Kidney (tissue), 14 donors: ENCODE data around the gene SERPINE1. TPM values are rescaled to one million over a fixed set of nuclear protein-coding genes. Genes with fewer than 3 reads are reported as not detected.

Experiments used
- DNase-seq, 5 donors: peaks; one replicate each; pipeline ENCODE4 v3.0.0-alpha.2; 2013 to 2020
- FAIRE-seq: peaks from 2 replicates; lab custom pipeline; 2012; peaks lifted over from hg19 to GRCh38; lab: Jason Lieb, UNC
- H3K27ac ChIP-seq, 2 donors: one replicate each; pipeline ENCODE4 v1.7.0; 2013; ENCODE audit warnings: low read depth in 2 of 2, low read length in 2 of 2, inconsistent platforms in 1 of 2
- H3K27me3 ChIP-seq: one replicate; pipeline ENCODE4 v1.7.1; 2013; ENCODE audit warnings: low read length, inconsistent platforms; ENCODE audit not compliant: control insufficient read depth, insufficient read depth
- H3K36me3 ChIP-seq, 3 donors: one replicate each; pipeline versions ENCODE4 v1.7.0 to v1.7.1; 2013; ENCODE audit warnings: low read length in 3 of 3, control low read depth in 1 of 3, inconsistent platforms in 1 of 3; ENCODE audit not compliant: insufficient read depth in 3 of 3, control insufficient read depth in 2 of 3
- H3K4me1 ChIP-seq, 3 donors: one replicate each; pipeline versions ENCODE4 v1.7.0 to v1.7.1; 2013; ENCODE audit warnings: low read length in 3 of 3, inconsistent platforms in 1 of 3, low read depth in 1 of 3; ENCODE audit not compliant: control insufficient read depth in 2 of 3, insufficient read depth in 2 of 3
- H3K4me3 ChIP-seq, 3 donors: one replicate each; pipeline versions ENCODE4 v1.7.0 to v1.8.1; 2013; ENCODE audit warnings: low read length in 3 of 3, control low read depth in 1 of 3, inconsistent platforms in 1 of 3
- H3K9ac ChIP-seq, 3 donors: one replicate each; pipeline versions ENCODE4 v1.7.0 to v1.7.1; 2013; ENCODE audit warnings: low read length in 3 of 3, control low read depth in 1 of 3, inconsistent platforms in 1 of 3
- H3K9me3 ChIP-seq, 3 donors: one replicate each; pipeline versions ENCODE4 v1.7.0 to v1.7.1; 2013; ENCODE audit warnings: low read length in 3 of 3, control low read depth in 1 of 3, inconsistent platforms in 1 of 3; ENCODE audit not compliant: control insufficient read depth in 2 of 3, insufficient read depth in 1 of 3
- CTCF ChIP-seq: IDR thresholded peaks from 3 replicates; pipeline ENCODE4 v1.5.1; 2012; ENCODE audit warnings: mild to moderate bottlenecking, moderate library complexity, borderline replicate concordance; ENCODE audit not compliant: insufficient read depth; ENCODE audit errors: extremely low read depth
- intact Hi-C: fragments of 100-400 bp; cut with DNase I; formaldehyde crosslinking; loops from one replicate; pipeline ENCODE4 v1.11.1; 2022
- microRNA-seq: library from miRNA; unstranded; fragments of <30 nt; microRNA quantifications from one replicate; pipeline ENCODE4 v1.2.0, GENCODE V29; 2020
- polyA plus RNA-seq: library from polyadenylated mRNA; stranded (reverse); fragments of 350-450 nt; fragmentation: Illumina TruSeq; extraction: RNeasy Lipid Tissue Mini Kit (QIAGEN cat#74804); gene quantifications from one replicate; pipeline ENCODE4 v1.2.3, GENCODE V29; 2014; ENCODE audit warnings: low read depth, low replicate concordance; ENCODE audit not compliant: insufficient read depth
- total RNA-seq: library from RNA; stranded (reverse); fragmentation: NEBNext Ultra II Directional; extraction: Animal tissue kit (Norgen Biotek cat#: 25700); gene quantifications from one replicate; pipeline ENCODE4 v1.2.1, GENCODE V29; 2021
- donor health status: control.
- donor health status: control.
- donor health status: control.
- donor health status: control.
- donor health status: control.
- donor health status: DM: yes; HTN: yes; CAD: no.
- donor health status: Normal renal cell carcinoma (clear cell type).

Gene SERPINE1
- total and polyA plus RNA-seq, 2 donors from 2014 or later, result 3.5 to 9.9 TPM

DNA sequence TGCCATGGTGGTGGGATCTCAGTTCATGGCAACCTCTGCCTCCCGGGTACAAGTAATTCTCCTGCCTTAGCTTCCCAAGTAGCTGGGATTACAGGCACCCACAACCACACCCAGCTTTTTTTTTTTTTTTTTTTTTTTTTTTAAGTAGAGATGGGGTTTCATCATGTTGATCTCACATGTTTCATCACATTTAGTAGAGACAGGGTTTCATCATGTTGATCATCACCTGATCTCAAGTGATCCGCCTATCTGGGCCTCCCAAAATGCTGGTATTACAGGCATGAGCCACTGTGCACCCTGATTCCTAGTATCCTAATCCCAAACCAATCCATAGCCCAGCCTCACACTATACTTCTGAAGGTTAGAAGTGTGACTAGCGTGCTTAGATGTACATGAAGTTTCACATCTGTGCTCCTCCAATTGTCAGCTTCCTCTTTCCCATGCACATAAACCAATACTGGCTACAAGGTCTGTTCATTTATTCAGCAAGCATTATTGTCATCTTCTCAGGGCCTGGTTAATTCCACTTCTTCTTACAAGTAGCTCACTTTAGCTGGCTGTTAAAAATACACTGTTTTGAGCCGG lies 60.0 kb downstream of the SERPINE1 start:
- intact Hi-C loops, result no loop called here
- Histone ChIP-seq H3K27ac (no peak overlapping the region), H3K27me3 (no peaks in the 10 kb centered on the region), H3K9me3 (no peaks in the 10 kb centered on the region), H3K4me3 (no peak overlapping the region), H3K9ac (no peak overlapping the region), H3K36me3 (no peaks in the 10 kb centered on the region), H3K4me1 (no peaks in the 10 kb centered on the region)
- TF ChIP-seq CTCF, result no peak
- FAIRE-seq (no peak), DNase-seq (no peak)

Small RNA genes within 50 kb of the gene (microRNA-seq; reads per million reads assigned to microRNA genes)
- gene MIR4653, result not detected

Other genes with a start within 250 kb of the SERPINE1 start
- 3.4 TPM for gene UFSP1, start 237.4 kb upstream of the SERPINE1 start, total RNA-seq
- gene UFSP1, start 237.4 kb upstream of the SERPINE1 start, polyA plus RNA-seq, result 3.8 TPM
- gene ACHE, start 231.2 kb upstream of the SERPINE1 start, total RNA-seq, result 3.6 TPM
- 1.6 TPM for gene ACHE, start 231.2 kb upstream of the SERPINE1 start, polyA plus RNA-seq
- 39.1 TPM for gene MUC3A, start 177.6 kb upstream of the SERPINE1 start, total RNA-seq
- gene MUC3A, start 177.6 kb upstream of the SERPINE1 start, polyA plus RNA-seq, result 0.65 TPM
- 3.8 TPM for gene MUC12, start 157.5 kb upstream of the SERPINE1 start, total RNA-seq
- not detected for gene MUC12, start 157.5 kb upstream of the SERPINE1 start, polyA plus RNA-seq
- not detected for gene MUC17, start 107.0 kb upstream of the SERPINE1 start, total RNA-seq
- not detected for gene MUC17, start 107.0 kb upstream of the SERPINE1 start, polyA plus RNA-seq
- 54.5 TPM for gene TRIM56, start 41.6 kb upstream of the SERPINE1 start, total RNA-seq
- gene TRIM56, start 41.6 kb upstream of the SERPINE1 start, polyA plus RNA-seq, result 6.9 TPM
- gene AP1S1, start 27.4 kb downstream of the SERPINE1 start, total RNA-seq, result 50.4 TPM
- gene AP1S1, start 27.4 kb downstream of the SERPINE1 start, polyA plus RNA-seq, result 133 TPM
- 0.38 TPM for gene VGF, start 38.5 kb downstream of the SERPINE1 start, total RNA-seq
- gene VGF, start 38.5 kb downstream of the SERPINE1 start, polyA plus RNA-seq, result 2.2 TPM
- not detected for gene NAT16, start 53.2 kb downstream of the SERPINE1 start, total RNA-seq
- gene NAT16, start 53.2 kb downstream of the SERPINE1 start, polyA plus RNA-seq, result not detected
- gene MOGAT3, start 73.9 kb downstream of the SERPINE1 start, total RNA-seq, result 0.25 TPM
- gene MOGAT3, start 73.9 kb downstream of the SERPINE1 start, polyA plus RNA-seq, result 0.37 TPM
- 78.8 TPM for gene PLOD3, start 90.5 kb downstream of the SERPINE1 start, total RNA-seq
- 53.5 TPM for gene PLOD3, start 90.5 kb downstream of the SERPINE1 start, polyA plus RNA-seq
- 74.9 TPM for gene ZNHIT1, start 91.1 kb downstream of the SERPINE1 start, total RNA-seq
- 208 TPM for gene ZNHIT1, start 91.1 kb downstream of the SERPINE1 start, polyA plus RNA-seq
- gene CLDN15, start 110.7 kb downstream of the SERPINE1 start, total RNA-seq, result 11.9 TPM
- 13.3 TPM for gene CLDN15, start 110.7 kb downstream of the SERPINE1 start, polyA plus RNA-seq
- gene FIS1, start 118.0 kb downstream of the SERPINE1 start, total RNA-seq, result 180 TPM
- gene FIS1, start 118.0 kb downstream of the SERPINE1 start, polyA plus RNA-seq, result 472 TPM
- 42.5 TPM for gene IFT22, start 194.7 kb downstream of the SERPINE1 start, total RNA-seq
- gene IFT22, start 194.7 kb downstream of the SERPINE1 start, polyA plus RNA-seq, result 92.7 TPM
- 1.2 TPM for gene COL26A1, start 235.8 kb downstream of the SERPINE1 start, total RNA-seq
- gene COL26A1, start 235.8 kb downstream of the SERPINE1 start, polyA plus RNA-seq, result 3.5 TPM